HepG2 (cell line): ENCODE results near the gene ZNF277. TPM values are rescaled to one million over a fixed set of nuclear protein-coding genes. Genes with fewer than 3 reads are reported as not detected.

Experiments
- AGO2 ChIP-seq: fragments of 200-400 bp; formaldehyde crosslinking; optimal IDR thresholded peaks from 2 replicates; pipeline ENCODE3; 2017; ENCODE audit warnings: mild to moderate bottlenecking, low read depth, low read length, moderate library complexity
- EHMT2 ChIP-seq: fragments of 200-600 bp; sonication (generic); IDR thresholded peaks from 2 replicates; pipeline ENCODE4 v1.7.0; 2017; ENCODE audit warnings: antibody characterized with exemption, low read depth, low read length, borderline replicate concordance
- FIP1L1 ChIP-seq: fragments of 200-400 bp; formaldehyde crosslinking; IDR thresholded peaks from 2 replicates; pipeline ENCODE4 v1.6.1; 2018; ENCODE audit warnings: low read depth, mild to moderate bottlenecking, low read length, moderate library complexity, borderline replicate concordance; ENCODE audit not compliant: insufficient read depth
- MYC ChIP-seq: sonication (generic); formaldehyde crosslinking; IDR thresholded peaks from 2 replicates; pipeline ENCODE4 v1.9.0; 2021; ENCODE audit warnings: missing genetic modification reagents, borderline replicate concordance
- RAD21 ChIP-seq: fragments of 450-650 bp; formaldehyde crosslinking; IDR thresholded peaks from 2 replicates; pipeline ENCODE4 v1.5.0; 2020; ENCODE audit warnings: mild to moderate bottlenecking
- SNAI1 ChIP-seq: sonication (generic); formaldehyde crosslinking; IDR thresholded peaks from 2 replicates; pipeline ENCODE4 v1.5.0; 2020; ENCODE audit warnings: mild to moderate bottlenecking, missing genetic modification reagents, borderline replicate concordance
- TARDBP ChIP-seq: sonication (generic); formaldehyde crosslinking; IDR thresholded peaks from 2 replicates; pipeline ENCODE4 v1.8.0; 2022; ENCODE audit warnings: mild to moderate bottlenecking, missing genetic modification reagents
- ZNF124 ChIP-seq: sonication (generic); formaldehyde crosslinking; IDR thresholded peaks from 2 replicates; pipeline ENCODE4 v1.4.0; 2020; ENCODE audit warnings: missing genetic modification reagents
- ZNF382 ChIP-seq: sonication (generic); formaldehyde crosslinking; IDR thresholded peaks from 2 replicates; pipeline ENCODE4 v1.5.0; 2020; ENCODE audit warnings: missing genetic modification reagents, mild to moderate bottlenecking, borderline replicate concordance
- ZNF546 ChIP-seq: sonication (generic); formaldehyde crosslinking; conservative IDR thresholded peaks from 2 replicates; pipeline ENCODE4 v1.8.1; 2023; ENCODE audit warnings: mild to moderate bottlenecking, missing genetic modification reagents
- ZNF766 ChIP-seq: sonication (generic); formaldehyde crosslinking; IDR thresholded peaks from 2 replicates; pipeline ENCODE4 v1.5.0; 2020; ENCODE audit warnings: missing genetic modification reagents, borderline replicate concordance
- ZNF781 ChIP-seq: sonication (generic); formaldehyde crosslinking; IDR thresholded peaks from 2 replicates; pipeline ENCODE4 v1.5.1; 2020; ENCODE audit warnings: borderline replicate concordance, mild to moderate bottlenecking, missing genetic modification reagents; ENCODE audit errors: not compliant biosample characterization
- ZNF792 ChIP-seq: IDR thresholded peaks from 2 replicates; pipeline ENCODE4 v1.6.1; 2016
- polyA plus RNA-seq, 8 experiments: library from polyadenylated mRNA; depleted of rRNA in 3 of 8; stranded (reverse) in 7 of 8; unstranded in 1 of 8; fragments of >200 nt; fragmentation: Illumina TruSeq in 4 of 8; extraction: Trizol in 4 of 8; gene quantifications; 2 replicates each; pipeline versions ENCODE4 v1.2.1 to v1.2.3, GENCODE V29; 2011 to 2016; ENCODE audit warnings: low read depth in 4 of 8, missing spikeins in 1 of 8, mixed read lengths in 1 of 8; ENCODE audit not compliant: insufficient read depth in 1 of 8
- total RNA-seq, 5 experiments: library from RNA; depleted of rRNA; stranded (reverse); fragments of >200 nt; fragmentation: Illumina TruSeq; extraction: Trizol; gene quantifications; 2 replicates each; pipeline ENCODE4 v1.2.3, GENCODE V29; 2016; ENCODE audit warnings: low read depth in 1 of 5
- TF ChIP-seq, protein P1 (sequence below): sonication (generic); formaldehyde crosslinking; IDR thresholded peaks from 2 replicates; pipeline ENCODE4 v1.5.1; 2020; ENCODE audit warnings: mild to moderate bottlenecking, missing genetic modification reagents, borderline replicate concordance
- TF ChIP-seq, protein P2 (sequence below): sonication (generic); formaldehyde crosslinking; IDR thresholded peaks from 2 replicates; pipeline ENCODE4 v1.4.0; 2020; ENCODE audit warnings: missing genetic modification reagents
- TF ChIP-seq, protein P3 (sequence below): sonication (generic); formaldehyde crosslinking; IDR thresholded peaks from 2 replicates; pipeline ENCODE4 v1.4.0; 2020; ENCODE audit warnings: missing genetic modification reagents, borderline replicate concordance

Gene ZNF277
- total and polyA plus RNA-seq, 2 of the 13 experiments (the other 11 are each of a cell fraction or from before 2014, with no cell fraction given), result 29.1 to 30.1 TPM

DNA sequence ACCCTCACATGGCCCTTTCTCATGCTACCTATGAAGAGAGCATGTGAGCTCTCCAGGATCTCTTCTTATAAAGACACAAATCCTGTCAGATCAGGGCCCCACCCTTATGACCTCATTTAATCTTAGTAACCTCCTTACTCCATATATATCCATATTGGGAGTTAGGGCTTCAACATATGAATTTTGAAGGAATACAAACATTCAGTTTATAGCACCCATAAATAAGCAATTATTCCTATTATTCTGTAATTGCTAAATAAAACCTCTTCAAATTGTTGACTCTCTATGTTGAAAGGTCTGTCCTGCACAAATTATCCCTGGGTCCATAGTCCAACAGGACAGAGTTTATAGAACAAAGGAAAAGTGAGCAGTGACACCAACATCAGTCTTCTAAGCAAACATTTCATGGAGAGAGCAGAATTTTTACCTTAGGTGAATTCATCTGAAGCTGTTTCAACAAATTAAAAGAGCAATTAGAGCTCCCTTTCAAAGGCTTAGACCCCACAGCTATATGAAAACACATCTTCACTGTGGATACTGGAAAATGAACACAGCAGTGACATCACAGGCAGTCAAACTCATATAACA is 12.5 kb upstream of the ZNF277 start (continued):
- TF ChIP-seq, protein P1, sequence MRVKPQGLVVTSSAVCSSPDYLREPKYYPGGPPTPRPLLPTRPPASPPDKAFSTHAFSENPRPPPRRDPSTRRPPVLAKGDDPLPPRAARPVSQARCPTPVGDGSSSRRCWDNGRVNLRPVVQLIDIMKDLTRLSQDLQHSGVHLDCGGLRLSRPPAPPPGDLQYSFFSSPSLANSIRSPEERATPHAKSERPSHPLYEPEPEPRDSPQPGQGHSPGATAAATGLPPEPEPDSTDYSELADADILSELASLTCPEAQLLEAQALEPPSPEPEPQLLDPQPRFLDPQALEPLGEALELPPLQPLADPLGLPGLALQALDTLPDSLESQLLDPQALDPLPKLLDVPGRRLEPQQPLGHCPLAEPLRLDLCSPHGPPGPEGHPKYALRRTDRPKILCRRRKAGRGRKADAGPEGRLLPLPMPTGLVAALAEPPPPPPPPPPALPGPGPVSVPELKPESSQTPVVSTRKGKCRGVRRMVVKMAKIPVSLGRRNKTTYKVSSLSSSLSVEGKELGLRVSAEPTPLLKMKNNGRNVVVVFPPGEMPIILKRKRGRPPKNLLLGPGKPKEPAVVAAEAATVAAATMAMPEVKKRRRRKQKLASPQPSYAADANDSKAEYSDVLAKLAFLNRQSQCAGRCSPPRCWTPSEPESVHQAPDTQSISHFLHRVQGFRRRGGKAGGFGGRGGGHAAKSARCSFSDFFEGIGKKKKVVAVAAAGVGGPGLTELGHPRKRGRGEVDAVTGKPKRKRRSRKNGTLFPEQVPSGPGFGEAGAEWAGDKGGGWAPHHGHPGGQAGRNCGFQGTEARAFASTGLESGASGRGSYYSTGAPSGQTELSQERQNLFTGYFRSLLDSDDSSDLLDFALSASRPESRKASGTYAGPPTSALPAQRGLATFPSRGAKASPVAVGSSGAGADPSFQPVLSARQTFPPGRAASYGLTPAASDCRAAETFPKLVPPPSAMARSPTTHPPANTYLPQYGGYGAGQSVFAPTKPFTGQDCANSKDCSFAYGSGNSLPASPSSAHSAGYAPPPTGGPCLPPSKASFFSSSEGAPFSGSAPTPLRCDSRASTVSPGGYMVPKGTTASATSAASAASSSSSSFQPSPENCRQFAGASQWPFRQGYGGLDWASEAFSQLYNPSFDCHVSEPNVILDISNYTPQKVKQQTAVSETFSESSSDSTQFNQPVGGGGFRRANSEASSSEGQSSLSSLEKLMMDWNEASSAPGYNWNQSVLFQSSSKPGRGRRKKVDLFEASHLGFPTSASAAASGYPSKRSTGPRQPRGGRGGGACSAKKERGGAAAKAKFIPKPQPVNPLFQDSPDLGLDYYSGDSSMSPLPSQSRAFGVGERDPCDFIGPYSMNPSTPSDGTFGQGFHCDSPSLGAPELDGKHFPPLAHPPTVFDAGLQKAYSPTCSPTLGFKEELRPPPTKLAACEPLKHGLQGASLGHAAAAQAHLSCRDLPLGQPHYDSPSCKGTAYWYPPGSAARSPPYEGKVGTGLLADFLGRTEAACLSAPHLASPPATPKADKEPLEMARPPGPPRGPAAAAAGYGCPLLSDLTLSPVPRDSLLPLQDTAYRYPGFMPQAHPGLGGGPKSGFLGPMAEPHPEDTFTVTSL (CRISPR knock-in tag), result peak; percentile 94; the same call in 1 of the 2 replicates
- TF ChIP-seq ZNF766 (no peak), TARDBP (CRISPR knock-in tag) (peak; percentile 38; the same call in 1 of the 2 replicates), EHMT2 (peak; percentile 59; the same call in 1 of the 2 replicates), MYC (CRISPR knock-in tag) (no peak), ZNF781 (CRISPR knock-in tag) (no peak), ZNF124 (CRISPR knock-in tag) (peak; percentile 83; the same call in 1 of the 2 replicates), SNAI1 (CRISPR knock-in tag) (no peak), RAD21 (CRISPR knock-in tag) (no peak), AGO2 (no peak), FIP1L1 (no peak), ZNF546 (CRISPR knock-in tag) (no peak), ZNF792 (CRISPR knock-in tag) (peak; percentile 66; the same call in 1 of the 2 replicates), ZNF382 (CRISPR knock-in tag) (no peak)
- TF ChIP-seq, protein P2, sequence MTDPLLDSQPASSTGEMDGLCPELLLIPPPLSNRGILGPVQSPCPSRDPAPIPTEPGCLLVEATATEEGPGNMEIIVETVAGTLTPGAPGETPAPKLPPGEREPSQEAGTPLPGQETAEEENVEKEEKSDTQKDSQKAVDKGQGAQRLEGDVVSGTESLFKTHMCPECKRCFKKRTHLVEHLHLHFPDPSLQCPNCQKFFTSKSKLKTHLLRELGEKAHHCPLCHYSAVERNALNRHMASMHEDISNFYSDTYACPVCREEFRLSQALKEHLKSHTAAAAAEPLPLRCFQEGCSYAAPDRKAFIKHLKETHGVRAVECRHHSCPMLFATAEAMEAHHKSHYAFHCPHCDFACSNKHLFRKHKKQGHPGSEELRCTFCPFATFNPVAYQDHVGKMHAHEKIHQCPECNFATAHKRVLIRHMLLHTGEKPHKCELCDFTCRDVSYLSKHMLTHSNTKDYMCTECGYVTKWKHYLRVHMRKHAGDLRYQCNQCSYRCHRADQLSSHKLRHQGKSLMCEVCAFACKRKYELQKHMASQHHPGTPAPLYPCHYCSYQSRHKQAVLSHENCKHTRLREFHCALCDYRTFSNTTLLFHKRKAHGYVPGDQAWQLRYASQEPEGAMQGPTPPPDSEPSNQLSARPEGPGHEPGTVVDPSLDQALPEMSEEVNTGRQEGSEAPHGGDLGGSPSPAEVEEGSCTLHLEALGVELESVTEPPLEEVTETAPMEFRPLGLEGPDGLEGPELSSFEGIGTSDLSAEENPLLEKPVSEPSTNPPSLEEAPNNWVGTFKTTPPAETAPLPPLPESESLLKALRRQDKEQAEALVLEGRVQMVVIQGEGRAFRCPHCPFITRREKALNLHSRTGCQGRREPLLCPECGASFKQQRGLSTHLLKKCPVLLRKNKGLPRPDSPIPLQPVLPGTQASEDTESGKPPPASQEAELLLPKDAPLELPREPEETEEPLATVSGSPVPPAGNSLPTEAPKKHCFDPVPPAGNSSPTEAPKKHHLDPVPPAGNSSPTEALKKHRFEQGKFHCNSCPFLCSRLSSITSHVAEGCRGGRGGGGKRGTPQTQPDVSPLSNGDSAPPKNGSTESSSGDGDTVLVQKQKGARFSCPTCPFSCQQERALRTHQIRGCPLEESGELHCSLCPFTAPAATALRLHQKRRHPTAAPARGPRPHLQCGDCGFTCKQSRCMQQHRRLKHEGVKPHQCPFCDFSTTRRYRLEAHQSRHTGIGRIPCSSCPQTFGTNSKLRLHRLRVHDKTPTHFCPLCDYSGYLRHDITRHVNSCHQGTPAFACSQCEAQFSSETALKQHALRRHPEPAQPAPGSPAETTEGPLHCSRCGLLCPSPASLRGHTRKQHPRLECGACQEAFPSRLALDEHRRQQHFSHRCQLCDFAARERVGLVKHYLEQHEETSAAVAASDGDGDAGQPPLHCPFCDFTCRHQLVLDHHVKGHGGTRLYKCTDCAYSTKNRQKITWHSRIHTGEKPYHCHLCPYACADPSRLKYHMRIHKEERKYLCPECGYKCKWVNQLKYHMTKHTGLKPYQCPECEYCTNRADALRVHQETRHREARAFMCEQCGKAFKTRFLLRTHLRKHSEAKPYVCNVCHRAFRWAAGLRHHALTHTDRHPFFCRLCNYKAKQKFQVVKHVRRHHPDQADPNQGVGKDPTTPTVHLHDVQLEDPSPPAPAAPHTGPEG, result no peak
- TF ChIP-seq, protein P3, sequence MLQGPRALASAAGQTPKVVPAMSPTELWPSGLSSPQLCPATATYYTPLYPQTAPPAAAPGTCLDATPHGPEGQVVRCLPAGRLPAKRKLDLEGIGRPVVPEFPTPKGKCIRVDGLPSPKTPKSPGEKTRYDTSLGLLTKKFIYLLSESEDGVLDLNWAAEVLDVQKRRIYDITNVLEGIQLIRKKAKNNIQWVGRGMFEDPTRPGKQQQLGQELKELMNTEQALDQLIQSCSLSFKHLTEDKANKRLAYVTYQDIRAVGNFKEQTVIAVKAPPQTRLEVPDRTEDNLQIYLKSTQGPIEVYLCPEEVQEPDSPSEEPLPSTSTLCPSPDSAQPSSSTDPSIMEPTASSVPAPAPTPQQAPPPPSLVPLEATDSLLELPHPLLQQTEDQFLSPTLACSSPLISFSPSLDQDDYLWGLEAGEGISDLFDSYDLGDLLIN, result no peak
